Heart right ventricle (tissue), 16 donors: Measurements from ENCODE around the gene TNFAIP8L3. TPM values are rescaled to one million over a fixed set of nuclear protein-coding genes. Genes with fewer than 3 reads are reported as not detected.

ENCODE experiments used
- ATAC-seq, 8 donors: fragments of 200-7000 bp; cut with Tn5 transposase; one replicate each; pipeline ENCODE4 v1.9.1; 2020; ENCODE audit warnings: mild to moderate bottlenecking in 8 of 8, moderate library complexity in 8 of 8, moderate number of reproducible peaks in 1 of 8
- DNase-seq, 2 donors: peaks; one replicate each; pipeline ENCODE4 v3.0.0-alpha.2; 2020
- H3K27ac ChIP-seq, 10 donors: fragments of 200-600 bp; sonication (generic) in 2 of 10; one replicate each; pipeline versions ENCODE4 v1.5.0 to v1.8.0; 2020 to 2022; ENCODE audit warnings: mild to moderate bottlenecking in 3 of 10
- H3K27me3 ChIP-seq, 7 donors: fragments of 200-600 bp; one replicate each; pipeline ENCODE4 v1.8.0; 2021 to 2022; ENCODE audit warnings: mild to moderate bottlenecking in 2 of 7
- H3K36me3 ChIP-seq, 9 donors: fragments of 200-600 bp; sonication (generic) in 1 of 9; one replicate each; pipeline versions ENCODE4 v1.5.0 to v1.8.0; 2020 to 2022; ENCODE audit warnings: mild to moderate bottlenecking in 2 of 9
- H3K4me1 ChIP-seq, 9 donors: fragments of 200-600 bp; sonication (generic) in 1 of 9; one replicate each; pipeline versions ENCODE4 v1.5.0 to v1.8.0; 2020 to 2022; ENCODE audit warnings: mild to moderate bottlenecking in 4 of 9
- H3K4me3 ChIP-seq, 10 donors: fragments of 200-600 bp; sonication (generic) in 2 of 10; one replicate each; pipeline versions ENCODE4 v1.5.0 to v1.8.0; 2020 to 2022; ENCODE audit warnings: mild to moderate bottlenecking in 7 of 10, moderate library complexity in 2 of 10
- H3K9me3 ChIP-seq, 11 donors: fragments of 200-600 bp in 10 of 11; sonication (generic) in 2 of 11; one replicate each; pipeline versions ENCODE4 v1.5.0 to v1.8.0; 2013 to 2022; ENCODE audit warnings: mild to moderate bottlenecking in 2 of 11, control low read depth in 1 of 11, moderate library complexity in 1 of 11
- CTCF ChIP-seq, 9 donors: fragments of 200-600 bp; sonication (generic) in 2 of 9; IDR thresholded peaks; one replicate each; pipeline versions ENCODE4 v1.5.0 to v1.8.0; 2021 to 2022; ENCODE audit warnings: antibody characterized with exemption in 9 of 9, mild to moderate bottlenecking in 5 of 9, moderate library complexity in 1 of 9
- WGBS, 2 donors: extraction: QIAGEN DNeasy Blood & Tissue Kit; methylation state at CpG; one replicate each; pipeline ENCODE4 v1.1.7; 2013; ENCODE audit warnings: inconsistent platforms in 1 of 2; 5-methylcytosine and 5-hydroxymethylcytosine counted together
- intact Hi-C, 10 donors: fragments of 100-400 bp; cut with DNase I; formaldehyde crosslinking; loops; one replicate each; pipeline versions ENCODE4 v1.11.1 to v1.14.2; 2022
- polyA plus RNA-seq, 2 donors: library from polyadenylated mRNA; stranded (reverse); fragments of 200-250 nt; gene quantifications; one replicate each; pipeline ENCODE4 v1.2.3, GENCODE V29; 2013
- total RNA-seq, 10 donors: library from RNA; stranded (reverse); fragmentation: NEBNext Ultra II Directional in 3 of 10; extraction: Animal tissue kit (Norgen Biotek cat#: 25700) in 3 of 10; gene quantifications; one replicate each; pipeline versions ENCODE4 v1.2.1 to v1.2.4, GENCODE V29; 2021 to 2023
- donor health status: Arrhythmogenic right ventricular cardiomyopathy.
- donor health status: ischemic (EF 13 %, LVEDD 7.1; RV severe dilation, severe dysfunction).
- donor health status: healthy with polysubstance abuse.
- donor health status: DM: no; HTN: yes; CAD: no.
- donor health status: DM: no; HTN: no; CAD: no.
- donor health status: ischemic (EF 25% LVEDD 6.9; RV normal size, moderate dysfunction).
- donor health status: ischemic (EF 25% LVEDD 5.7; RV mildly dilated, moderate dysfunction).
- donor health status: healthy.
- donor health status: DM: yes; HTN: yes; CAD: no.
- donor health status: Ischemic cardiomyopathy.
- donor health status: ischemic (EF 35%, LVEDD 5.7; RV mildly dilated, moderate dysfunction).
- donor health status: nonischemic (EF 11% LVEDD 7.7; RV severe dilation, severe dysfunction).
- donor health status: DM: yes; HTN: yes; CAD: no.
- donor health status: PGD.
- donor health status: ischemic (EF 29% LVEDD 5.4; RV normal size, mild dysfunction).
- donor health status: nonischemic (EF 23%, LVEDD 6.1; RV moderate dilation, normal function).

The TNFAIP8L3 gene
- total and polyA plus RNA-seq, 12 donors: 1.3 to 14.4 (median 3.4) TPM

GRCh38 chr15:51093488-51093838 is 1.2 kb downstream of the TNFAIP8L3 start:
- peak overlapping the region in 9 of 10 donors; percentile 57 to 69 (median 62) for H3K4me3 ChIP-seq
- H3K27me3 ChIP-seq: peaks cover 0 to 68% (median 0%) of the 10 kb centered on the region in 7 donors
- peaks cover 0 to 51% (median 20%) of the 10 kb centered on the region in 9 donors for H3K4me1 ChIP-seq
- peak overlapping the region in 4 of 10 donors; percentile 13 to 66 (median 20) for H3K27ac ChIP-seq
- ATAC-seq (peak in 5 of 8 donors; percentile 3 to 40 (median 4)), DNase-seq (no peak)
- no peak for TF ChIP-seq CTCF (IDR thresholded peaks at IDR 0.05)
- no peaks in the 10 kb centered on the region for H3K36me3 ChIP-seq
- H3K9me3 ChIP-seq: no peaks in the 10 kb centered on the region
- intact Hi-C loops: no loop called here
- WGBS, 2 donors: 25 to 32% methylated on average over 21 of the region's 21 CpGs

- peaks cover 0 to 42% (median 20%) of the 10 kb centered on the region in 9 donors for H3K4me1 ChIP-seq
- WGBS, 2 donors: 69 to 75% methylated on average over 12 of the region's 12 CpGs
- TF ChIP-seq CTCF (IDR thresholded peaks at IDR 0.05): no peak
- H3K27me3 ChIP-seq: peaks cover 0 to 63% (median 0%) of the 10 kb centered on the region in 7 donors
- H3K4me3 ChIP-seq: no peak overlapping the region
- H3K27ac ChIP-seq: no peak overlapping the region
- no peak for DNase-seq
- H3K36me3 ChIP-seq: no peaks in the 10 kb centered on the region
- H3K9me3 ChIP-seq: no peaks in the 10 kb centered on the region
- ATAC-seq: no peak
- intact Hi-C loops: no loop called here
These were observed 2.1 kb downstream of the TNFAIP8L3 start for GRCh38 chr15:51092480-51093040.

- no peak overlapping the region for H3K27ac ChIP-seq
- DNase-seq (no peak), ATAC-seq (no peak)
- H3K27me3 ChIP-seq: peaks cover 0 to 55% (median 0%) of the 10 kb centered on the region in 7 donors
- H3K36me3 ChIP-seq: no peaks in the 10 kb centered on the region
- TF ChIP-seq CTCF (IDR thresholded peaks at IDR 0.05): no peak
- intact Hi-C loops: no loop called here
- peaks cover 0 to 31% (median 12%) of the 10 kb centered on the region in 9 donors for H3K4me1 ChIP-seq
- H3K9me3 ChIP-seq: no peaks in the 10 kb centered on the region
- 61 to 70% methylated on average over 3 of the region's 3 CpGs for WGBS, 2 donors
- H3K4me3 ChIP-seq: no peak overlapping the region
These were observed 4.0 kb downstream of the TNFAIP8L3 start for GRCh38 chr15:51090753-51091152.

GRCh38 chr15:51089699-51090453 is 4.8 kb downstream of the TNFAIP8L3 start:
- H3K9me3 ChIP-seq: no peaks in the 10 kb centered on the region
- no peaks in the 10 kb centered on the region for H3K36me3 ChIP-seq
- intact Hi-C loops: no loop called here
- H3K27me3 ChIP-seq: peaks cover 0 to 47% (median 0%) of the 10 kb centered on the region in 7 donors
- 82 to 90% methylated on average over 4 of the region's 4 CpGs for WGBS, 2 donors
- H3K4me1 ChIP-seq: peaks cover 0 to 25% (median 8%) of the 10 kb centered on the region in 9 donors
- ATAC-seq: no peak
- TF ChIP-seq CTCF (IDR thresholded peaks at IDR 0.05): no peak
- DNase-seq: no peak
- H3K27ac ChIP-seq: no peak overlapping the region
- H3K4me3 ChIP-seq: no peak overlapping the region
